HCT116 (cell line): Measurements from ENCODE around the gene DCTN3. TPM values are rescaled to one million over a fixed set of nuclear protein-coding genes. Genes with fewer than 3 reads are reported as not detected.

ENCODE experiments used
- ATAC-seq: fragments of 200-7000 bp; cut with Tn5 transposase; 2 replicates; pipeline ENCODE4 v1.9.1; 2020; ENCODE audit warnings: mild to moderate bottlenecking, moderate library complexity
- BruUV-seq: library from RNA; stranded (reverse); fragments of 400-500 nt; replicated peaks from 2 replicates; lab custom pipeline; 2021; lab: Mats Ljungman, UMichigan
- CTCF ChIA-PET: fragments of 300-600 bp; sonication (Branson Sonifier 250); formaldehyde crosslinking; loops from one replicate; lab custom pipeline; 2021; ENCODE audit warnings: antibody characterized with exemption; lab: Charles Lee
- POLR2A ChIA-PET: fragments of 300-600, 350-600 bp; sonication (Branson Sonifier 250); formaldehyde crosslinking; loops from one replicate; lab custom pipeline; 2021; ENCODE audit warnings: antibody characterized with exemption; lab: Charles Lee
- RAD21 ChIA-PET, 2 experiments: fragments of 300-600 bp; sonication (Branson Sonifier 250); formaldehyde crosslinking; loops; one replicate each; lab custom pipeline; 2023; ENCODE audit warnings: low total read pairs in 2 of 2; ENCODE audit not compliant: uncharacterized antibody in 2 of 2, unreplicated experiment in 2 of 2, low non-redundant PET in 1 of 2; lab: Charles Lee
- DNase-seq: peaks from one replicate; pipeline ENCODE4 v3.0.0-alpha.2; 2010; ENCODE audit warnings: low read depth, low spot score
- H2AFZ ChIP-seq: fragments of 200-600 bp; shearing (Covaris generic), sonication (generic); 2 replicates; pipeline ENCODE4 v1.6.1; 2017; ENCODE audit warnings: low read depth, mixed run types, mixed read lengths, antibody characterized with exemption, low read length; ENCODE audit not compliant: poor library complexity, severe bottlenecking
- H3K27ac ChIP-seq: 2 replicates; pipeline ENCODE4 v1.5.1; 2012; ENCODE audit warnings: low read depth, low read length
- H3K27me3 ChIP-seq: fragments of 200-600 bp; sonication (generic); 2 replicates; pipeline ENCODE4 v1.6.1; 2016; ENCODE audit warnings: mixed run types, low read length, mixed read lengths; ENCODE audit not compliant: insufficient read depth
- H3K36me3 ChIP-seq, 2 experiments: fragments of 200-500 bp in 1 of 2; fragments of 200-600 bp in 1 of 2; sonication (Bioruptor generic) in 1 of 2; sonication (generic) in 1 of 2; 2 replicates each; pipeline versions ENCODE4 v1.5.1 to v1.6.1; 2014 to 2016; ENCODE audit warnings: low read length in 2 of 2, inconsistent platforms in 1 of 2, mixed read lengths in 1 of 2, mixed run types in 1 of 2; ENCODE audit not compliant: insufficient read depth in 2 of 2, control insufficient read depth in 1 of 2
- H3K4me1 ChIP-seq, 2 experiments: fragments of 200-600 bp in 1 of 2; sonication (generic) in 1 of 2; 2 replicates each; pipeline versions ENCODE4 v1.5.1 to v1.6.1; 2012 to 2017; ENCODE audit warnings: low read length in 2 of 2, inconsistent platforms in 1 of 2, mild to moderate bottlenecking in 1 of 2, mixed read lengths in 1 of 2, mixed run types in 1 of 2, moderate library complexity in 1 of 2; ENCODE audit not compliant: insufficient read depth in 2 of 2, control insufficient read depth in 1 of 2
- H3K4me2 ChIP-seq: fragments of 200-600 bp; sonication (generic); 2 replicates; pipeline ENCODE4 v1.6.1; 2017; ENCODE audit warnings: mixed run types, low read length, mixed read lengths
- H3K4me3 ChIP-seq, 2 experiments: fragments of 200-600 bp in 1 of 2; sonication (generic) in 1 of 2; replicated peaks in 1 of 2; 2 replicates each; pipeline ENCODE4 v1.5.1; 2011 to 2016; ENCODE audit warnings: low read length in 2 of 2, control low read depth in 1 of 2, low read depth in 1 of 2, mild to moderate bottlenecking in 1 of 2, mixed read lengths in 1 of 2, mixed run types in 1 of 2
- H3K79me2 ChIP-seq: fragments of 200-600 bp; sonication (generic); 2 replicates; pipeline ENCODE4 v1.6.1; 2017; ENCODE audit warnings: mild to moderate bottlenecking, mixed run types, low read length, moderate library complexity, mixed read lengths; ENCODE audit not compliant: insufficient read depth
- H3K9ac ChIP-seq: fragments of 200-600 bp; sonication (generic); 2 replicates; pipeline ENCODE4 v1.6.1; 2016; ENCODE audit warnings: low read length, mixed read lengths
- H3K9me2 ChIP-seq: fragments of 200-600 bp; sonication (generic), shearing (Covaris generic); 2 replicates; pipeline ENCODE4 v1.6.1; 2017; ENCODE audit warnings: mixed run types, mild to moderate bottlenecking, moderate library complexity; ENCODE audit not compliant: insufficient read depth
- H3K9me3 ChIP-seq, 2 experiments: fragments of 200-500 bp in 1 of 2; fragments of 200-600 bp in 1 of 2; sonication (Bioruptor generic) in 1 of 2; sonication (generic) in 1 of 2; 2 replicates each; pipeline ENCODE4 v1.6.1; 2014 to 2017; ENCODE audit warnings: low read length in 2 of 2, mixed read lengths in 2 of 2, inconsistent platforms in 1 of 2, low read depth in 1 of 2, mild to moderate bottlenecking in 1 of 2, mixed run types in 1 of 2, moderate library complexity in 1 of 2; ENCODE audit not compliant: control insufficient read depth in 1 of 2, insufficient read depth in 1 of 2
- H4K20me1 ChIP-seq: fragments of 200-600 bp; sonication (generic), shearing (Covaris generic); 2 replicates; pipeline ENCODE4 v1.6.1; 2017; ENCODE audit warnings: mixed run types, mild to moderate bottlenecking, moderate library complexity; ENCODE audit not compliant: insufficient read depth
- ATF3 ChIP-seq: IDR thresholded peaks from 2 replicates; pipeline ENCODE4 v1.6.1; 2012
- CBX3 ChIP-seq: IDR thresholded peaks from 2 replicates; pipeline ENCODE4 v1.6.1; 2012; ENCODE audit warnings: low read depth
- CEBPB ChIP-seq: IDR thresholded peaks from 2 replicates; pipeline ENCODE4 v1.6.1; 2012; ENCODE audit warnings: low read depth
- CTCF ChIP-seq, 3 experiments: fragments of 200-600 bp in 1 of 3; sonication (generic) in 1 of 3; IDR thresholded peaks in 2 of 3; conservative IDR thresholded peaks in 1 of 3; 2 replicates each; pipeline ENCODE4 v1.5.1; 2012 to 2017; ENCODE audit warnings: low read depth in 2 of 3, low read length in 2 of 3, antibody characterized with exemption in 1 of 3, borderline replicate concordance in 1 of 3, control low read depth in 1 of 3, mild to moderate bottlenecking in 1 of 3, mixed read lengths in 1 of 3, mixed run types in 1 of 3, moderate library complexity in 1 of 3; ENCODE audit not compliant: insufficient read depth in 1 of 3
- EGR1 ChIP-seq: IDR thresholded peaks from 2 replicates; pipeline ENCODE4 v1.6.1; 2012; ENCODE audit warnings: low read depth
- EZH2phosphoT487 ChIP-seq: fragments of 200-600 bp; IDR thresholded peaks from 2 replicates; pipeline ENCODE4 v1.6.1; 2018; ENCODE audit warnings: antibody characterized with exemption, borderline replicate concordance
- FOSL1 ChIP-seq: IDR thresholded peaks from 2 replicates; pipeline ENCODE4 v1.6.1; 2012; ENCODE audit warnings: low read depth
- RAD21 ChIP-seq: IDR thresholded peaks from 2 replicates; pipeline ENCODE4 v1.6.1; 2012; ENCODE audit warnings: low read depth, mild to moderate bottlenecking
- SP1 ChIP-seq: IDR thresholded peaks from 2 replicates; pipeline ENCODE4 v1.6.1; 2012; ENCODE audit warnings: low read depth
- TCF7L2 ChIP-seq: IDR thresholded peaks from 2 replicates; pipeline ENCODE4 v1.7.0; 2011; ENCODE audit warnings: borderline replicate concordance, inconsistent platforms; ENCODE audit not compliant: insufficient read depth, insufficient read length; ENCODE audit errors: extremely low read depth
- ZNF274 ChIP-seq: fragments of 200-500 bp; sonication (Bioruptor generic); IDR thresholded peaks from 2 replicates; pipeline ENCODE4 v1.6.1; 2014; ENCODE audit warnings: mild to moderate bottlenecking, low read depth, low read length, inconsistent platforms
- intact Hi-C: fragments of 100-400 bp; cut with micrococcal nuclease; formaldehyde crosslinking; loops from 2 replicates; pipeline ENCODE4 v1.10.0; 2022
- total RNA-seq: library from RNA; stranded (reverse); gene quantifications from one replicate; pipeline ENCODE4 v1.2.1, GENCODE V29; 2021; ENCODE audit not compliant: unreplicated experiment

The DCTN3 gene
- total RNA-seq, 1 experiment from 2014 or later, result 64.0 TPM

GRCh38 chr9:34571481-34571810 lies 48.8 kb downstream of the DCTN3 start:
- Histone ChIP-seq H3K4me3 (no peak overlapping the region), H3K9me3 (no peaks in the 10 kb centered on the region), H3K4me2 (no peak overlapping the region), H3K4me1 (no peaks in the 10 kb centered on the region; a peak in 1 of 4 replicates), H3K79me2 (no peaks in the 10 kb centered on the region), H4K20me1 (no peaks in the 10 kb centered on the region), H2AFZ (no peak overlapping the region), H3K9ac (no peak overlapping the region), H3K9me2 (no peaks in the 10 kb centered on the region), H3K27me3 (no peaks in the 10 kb centered on the region), H3K27ac (no peak overlapping the region), H3K36me3 (no peaks in the 10 kb centered on the region)
- CTCF ChIA-PET, result interaction anchor here (1.0 kb wide), 1 partner anchor 20 kb away, joined by 3 read pairs; no protein-coding TSS in a partner anchor
- no TSS peak for BruUV-seq
- POLR2A ChIA-PET, result no interaction called here
- intact Hi-C loops, result no loop called here
- DNase-seq (no peak), ATAC-seq (no peak)
- no peak for TF ChIP-seq EGR1
- no peak for TF ChIP-seq ZNF274
- no peak for TF ChIP-seq CEBPB
- RAD21 ChIA-PET, result no interaction called here

- Histone ChIP-seq H3K27ac (no peak overlapping the region), H3K36me3 (no peaks in the 10 kb centered on the region), H3K9ac (no peak overlapping the region), H4K20me1 (no peaks in the 10 kb centered on the region), H3K9me3 (no peaks in the 10 kb centered on the region), H3K4me3 (no peak overlapping the region), H3K4me1 (no peaks in the 10 kb centered on the region; a peak in 1 of 4 replicates), H3K27me3 (no peaks in the 10 kb centered on the region), H3K79me2 (no peaks in the 10 kb centered on the region), H3K4me2 (no peak overlapping the region), H3K9me2 (no peaks in the 10 kb centered on the region), H2AFZ (no peak overlapping the region)
- BruUV-seq, result no TSS peak
- RAD21 ChIA-PET, result no interaction called here
- TF ChIP-seq RAD21 (no peak), CTCF (IDR thresholded peaks at IDR 0.05 in 2 of 3, conservative IDR thresholded peaks at IDR 0.05 in 1 of 3; ENCODE audit: borderline replicate concordance in 1 of 3, insufficient read depth in 1 of 3, low read depth in 2 of 3, low read length in 2 of 3) (no peak), CEBPB (no peak), SP1 (no peak), TCF7L2 (no peak), CBX3 (no peak), ZNF274 (no peak), EZH2phosphoT487 (no peak), ATF3 (no peak), FOSL1 (no peak)
- ATAC-seq (no peak), DNase-seq (no peak)
- CTCF ChIA-PET, result interaction anchor here (1.0 kb wide), 1 partner anchor 21 kb away, joined by 3 read pairs; no protein-coding TSS in a partner anchor
- intact Hi-C loops, result no loop called here
- POLR2A ChIA-PET, result no interaction called here
Observed at GRCh38 chr9:34570809-34571480, 49.4 kb downstream of the DCTN3 start.
